ENCODE measurements around the gene AFF1. TPM values are rescaled to one million over a fixed set of nuclear protein-coding genes. Genes with fewer than 3 reads are reported as not detected.

Gene AFF1
- total RNA-seq, 2 experiments from 2014 or later: 28.7 to 69.7 TPM

- DNase-seq (ENCODE audit: low spot score): no peak
- POLR2A ChIA-PET: interaction anchor here (1.2 kb wide), 1 partner anchor 172 kb away, joined by 3 read pairs; no protein-coding TSS in a partner anchor
- no TSS peak for BruUV-seq (replicated peaks)
- intact Hi-C loops (cut with micrococcal nuclease; ENCODE audit: unreplicated experiment): no loop called here
- H3K4me2 ChIP-seq (ENCODE audit: low read length): no peak overlapping the region
- H3K4me3 ChIP-seq (ENCODE audit: low read depth, low read length, poor library complexity, severe bottlenecking): no peak overlapping the region
- CTCF ChIA-PET (ENCODE audit: unreplicated experiment): no interaction called here
- TF ChIP-seq CTCF (conservative IDR thresholded peaks at IDR 0.05; ENCODE audit: low read length) (no peak), EZH2phosphoT487 (IDR thresholded peaks at IDR 0.05; ENCODE audit: borderline replicate concordance, low read depth, low read length) (no peak)
- H3K79me2 ChIP-seq (ENCODE audit: insufficient read depth, low read depth, low read length): no peaks in the 10 kb centered on the region
- H4K20me1 ChIP-seq (ENCODE audit: insufficient read depth, low read length): no peaks in the 10 kb centered on the region
- peaks cover 24% of the 10 kb centered on the region for H3K36me3 ChIP-seq (ENCODE audit: insufficient read depth, low read length)
- H3K9me2 ChIP-seq (ENCODE audit: insufficient read depth, low read length): no peaks in the 10 kb centered on the region
- no peak overlapping the region for H3K27ac ChIP-seq (ENCODE audit: low read depth, low read length, poor library complexity, severe bottlenecking)
- H3K4me1 ChIP-seq (ENCODE audit: insufficient read depth, low read length, poor library complexity, severe bottlenecking): peaks cover 10% of the 10 kb centered on the region
- H3K9me3 ChIP-seq (ENCODE audit: low read length): no peaks in the 10 kb centered on the region
- no peak overlapping the region for H2AFZ ChIP-seq (ENCODE audit: low read length)
These were observed 165.4 kb downstream of the AFF1 start for GRCh38 chr4:87100168-87100567.

- H3K4me3 ChIP-seq (ENCODE audit: low read depth, low read length, poor library complexity, severe bottlenecking): no peak overlapping the region
- no peaks in the 10 kb centered on the region for H3K9me3 ChIP-seq (ENCODE audit: low read length)
- no peak for DNase-seq (ENCODE audit: low spot score)
- no peak overlapping the region for H2AFZ ChIP-seq (ENCODE audit: low read length)
- no peaks in the 10 kb centered on the region for H4K20me1 ChIP-seq (ENCODE audit: insufficient read depth, low read length)
- H3K4me1 ChIP-seq (ENCODE audit: insufficient read depth, low read length, poor library complexity, severe bottlenecking): peaks cover 10% of the 10 kb centered on the region
- H3K4me2 ChIP-seq (ENCODE audit: low read length): no peak overlapping the region
- peaks cover 30% of the 10 kb centered on the region for H3K36me3 ChIP-seq (ENCODE audit: insufficient read depth, low read length)
- POLR2A ChIA-PET: no interaction called here
- no peak overlapping the region for H3K27ac ChIP-seq (ENCODE audit: low read depth, low read length, poor library complexity, severe bottlenecking)
- H3K9me2 ChIP-seq (ENCODE audit: insufficient read depth, low read length): no peaks in the 10 kb centered on the region
- no TSS peak for BruUV-seq (replicated peaks)
- intact Hi-C loops (cut with micrococcal nuclease; ENCODE audit: unreplicated experiment): no loop called here
- no peaks in the 10 kb centered on the region for H3K79me2 ChIP-seq (ENCODE audit: insufficient read depth, low read depth, low read length)
- CTCF ChIA-PET (ENCODE audit: unreplicated experiment): no interaction called here
- no peak for TF ChIP-seq CTCF (conservative IDR thresholded peaks at IDR 0.05; ENCODE audit: low read length)
- no peak for TF ChIP-seq EZH2phosphoT487 (IDR thresholded peaks at IDR 0.05; ENCODE audit: borderline replicate concordance, low read depth, low read length)
These were observed 166.9 kb downstream of the AFF1 start for GRCh38 chr4:87101543-87102199.

GRCh38 chr4:87103086-87103485, 168.3 kb downstream of the AFF1 start:
- ChIA-PET CTCF (ENCODE audit: unreplicated experiment) (no interaction called here), POLR2A (interaction anchor here (1.0 to 1.6 kb wide), 2 partner anchors 13 to 19 kb away, joined by 3 read pairs; no protein-coding TSS in a partner anchor)
- H3K4me1 ChIP-seq (ENCODE audit: insufficient read depth, low read length, poor library complexity, severe bottlenecking): peaks cover 10% of the 10 kb centered on the region
- no peak for DNase-seq (ENCODE audit: low spot score)
- no peak overlapping the region for H2AFZ ChIP-seq (ENCODE audit: low read length)
- no peaks in the 10 kb centered on the region for H4K20me1 ChIP-seq (ENCODE audit: insufficient read depth, low read length)
- no peaks in the 10 kb centered on the region for H3K9me2 ChIP-seq (ENCODE audit: insufficient read depth, low read length)
- intact Hi-C loops (cut with micrococcal nuclease; ENCODE audit: unreplicated experiment): no loop called here
- H3K36me3 ChIP-seq (ENCODE audit: insufficient read depth, low read length): peaks cover 39% of the 10 kb centered on the region
- no peak overlapping the region for H3K4me3 ChIP-seq (ENCODE audit: low read depth, low read length, poor library complexity, severe bottlenecking)
- H3K9me3 ChIP-seq (ENCODE audit: low read length): no peaks in the 10 kb centered on the region
- H3K79me2 ChIP-seq (ENCODE audit: insufficient read depth, low read depth, low read length): no peaks in the 10 kb centered on the region
- BruUV-seq (replicated peaks): no TSS peak
- TF ChIP-seq EZH2phosphoT487 (IDR thresholded peaks at IDR 0.05; ENCODE audit: borderline replicate concordance, low read depth, low read length): no peak
- no peak for TF ChIP-seq CTCF (conservative IDR thresholded peaks at IDR 0.05; ENCODE audit: low read length)
- no peak overlapping the region for H3K4me2 ChIP-seq (ENCODE audit: low read length)
- no peak overlapping the region for H3K27ac ChIP-seq (ENCODE audit: low read depth, low read length, poor library complexity, severe bottlenecking)
